Limb (tissue), 2 donors: ENCODE measurements around the gene VAPA.
"Not testable (repeated sequence)": the region's sequence is repeated elsewhere in the genome, so short reads cannot be mapped to it uniquely, and the experiment has no call there.

Experiments
- DNase-seq, 2 donors: peaks; one replicate each; pipeline ENCODE4 v3.0.0-alpha.2; 2016; ENCODE audit errors: extremely low spot score in 2 of 2

Gene VAPA

GRCh38 chr18:9886005-9886348, 27.8 kb upstream of the VAPA start:
- no peak for DNase-seq

GRCh38 chr18:9887992-9888391, 25.8 kb upstream of the VAPA start:
- DNase-seq = no peak

- no peak for DNase-seq
Observed at GRCh38 chr18:9890196-9890595, 23.6 kb upstream of the VAPA start.

GRCh38 chr18:9890957-9891356, 22.9 kb upstream of the VAPA start:
- DNase-seq = no peak

DNA sequence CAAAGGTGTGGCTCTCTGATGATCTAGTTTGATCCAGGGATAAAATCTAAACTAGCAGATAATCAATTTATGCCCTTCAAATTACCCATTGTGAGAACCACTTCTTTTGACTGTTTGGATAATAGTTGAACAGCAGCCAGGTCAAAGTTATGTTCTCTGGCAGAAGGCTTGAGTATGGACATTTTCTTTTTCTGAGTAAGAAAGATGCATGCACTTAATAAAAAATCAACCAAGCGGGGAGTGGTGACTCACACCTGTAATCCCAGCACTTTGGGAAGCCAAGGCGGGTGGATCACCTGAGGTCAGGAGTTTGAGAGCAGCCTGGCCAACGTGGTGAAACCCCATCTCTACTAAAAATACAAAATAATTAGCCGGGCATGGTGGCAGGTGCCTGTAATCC, 22.3 kb upstream of the VAPA start:
- not testable (repeated sequence) for DNase-seq

DNA sequence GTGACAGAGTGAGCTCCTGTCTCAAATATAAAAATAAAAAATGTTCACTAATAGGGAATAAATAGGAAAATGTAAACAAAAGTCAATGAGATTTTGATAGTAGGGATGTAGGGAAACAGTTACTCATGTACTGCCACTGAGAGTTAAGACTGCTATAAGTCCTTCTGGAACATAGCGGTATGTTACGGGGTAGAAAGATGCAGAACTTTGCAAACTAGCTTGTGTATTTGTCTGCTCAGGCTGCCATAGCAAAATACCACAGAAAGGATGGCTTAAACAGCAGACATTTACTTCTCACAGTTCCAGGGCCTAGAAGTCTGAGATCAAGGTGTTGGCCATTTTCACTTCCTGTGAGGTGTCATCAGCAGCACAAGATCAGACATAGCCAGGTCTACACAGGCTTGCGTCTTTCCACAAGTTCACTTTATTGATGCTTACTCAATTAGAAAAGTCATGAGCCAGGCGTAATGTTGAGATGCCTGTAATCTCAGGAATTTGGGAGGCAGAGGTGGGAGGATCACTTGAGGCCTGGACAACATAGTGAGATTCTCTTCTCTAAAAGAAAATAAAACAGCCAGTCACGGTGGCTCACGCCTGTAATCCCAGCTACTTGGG, 19.3 kb upstream of the VAPA start:
- DNase-seq = no peak

DNA sequence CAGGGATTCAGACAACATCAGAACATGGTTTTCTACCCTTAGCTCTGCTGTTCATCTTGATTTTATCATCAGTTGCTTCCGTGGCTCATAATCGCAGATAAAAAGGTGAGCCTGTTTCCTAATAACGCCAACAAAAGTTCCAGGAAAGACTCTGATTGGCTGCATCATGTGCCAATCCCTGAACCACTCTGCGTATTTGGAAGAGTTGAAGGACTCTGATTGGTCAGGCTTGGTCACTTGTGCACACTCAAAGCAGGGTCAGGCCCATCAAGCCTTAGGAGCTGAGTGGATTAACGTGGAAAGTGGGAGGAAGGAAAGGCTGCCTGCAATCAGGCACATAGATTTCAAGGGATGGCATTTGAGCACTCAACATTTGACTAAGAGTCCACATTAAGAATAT, 16.7 kb upstream of the VAPA start:
- DNase-seq = no peak

DNA sequence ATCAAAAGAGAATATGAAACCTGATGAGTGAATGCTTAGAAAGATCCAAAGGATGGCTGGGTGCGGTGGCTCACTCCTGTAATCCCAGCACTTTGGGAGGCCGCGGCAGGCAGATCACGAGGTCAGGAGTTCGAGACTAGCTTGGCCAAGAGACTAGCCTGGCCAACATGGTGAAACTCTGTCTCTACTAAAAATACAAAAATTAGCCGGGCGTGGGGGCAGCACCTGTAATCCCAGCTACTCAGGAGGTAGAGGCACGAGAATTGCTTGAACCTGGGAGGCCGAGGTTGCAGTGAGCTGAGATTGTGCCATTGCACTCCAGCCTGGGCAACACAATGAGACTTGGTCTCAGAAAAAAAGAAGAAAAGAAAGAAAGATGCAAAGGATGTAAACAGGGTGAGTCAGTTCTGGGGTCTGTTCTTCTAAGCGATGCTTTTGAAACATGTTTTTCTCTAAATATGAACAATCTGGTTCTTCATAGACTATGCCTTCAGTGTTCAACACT, 16.0 kb upstream of the VAPA start:
- not testable (repeated sequence) for DNase-seq

DNA sequence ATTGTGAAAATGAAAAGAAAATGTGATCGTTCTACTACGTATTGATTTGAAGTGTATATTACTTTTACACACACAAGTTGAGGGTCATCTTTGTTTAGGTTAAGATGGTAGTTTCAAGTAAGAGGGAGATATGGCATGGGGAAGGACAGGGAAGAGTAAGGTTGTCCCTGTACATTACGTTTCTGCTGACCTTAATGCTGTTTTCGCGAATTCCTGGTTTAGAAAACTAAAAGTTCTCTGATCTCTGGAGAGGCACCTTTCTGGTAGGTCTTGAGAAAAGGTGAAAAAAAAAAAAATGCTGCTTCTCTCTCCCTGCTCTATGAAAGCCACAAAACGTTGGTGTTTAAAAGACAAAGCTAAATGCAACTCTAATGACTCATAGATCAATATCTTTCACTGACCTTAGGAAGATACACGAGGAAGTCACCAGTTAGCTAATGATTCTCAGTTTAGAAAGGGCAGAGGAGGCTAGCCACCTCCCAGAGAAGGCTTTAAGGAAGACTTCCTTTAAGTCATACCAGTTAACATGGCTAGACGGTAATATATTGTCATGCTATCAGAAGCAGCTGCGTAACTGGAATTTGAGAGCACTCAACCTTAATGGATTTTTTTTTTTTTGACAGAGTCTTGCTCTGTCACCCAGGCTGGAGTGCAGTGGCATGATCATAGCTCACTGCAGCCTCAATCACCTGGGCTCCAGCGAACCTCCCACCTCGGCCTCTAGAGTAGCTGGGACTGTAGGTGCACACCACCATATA, 14.8 kb upstream of the VAPA start:
- no peak for DNase-seq

DNA sequence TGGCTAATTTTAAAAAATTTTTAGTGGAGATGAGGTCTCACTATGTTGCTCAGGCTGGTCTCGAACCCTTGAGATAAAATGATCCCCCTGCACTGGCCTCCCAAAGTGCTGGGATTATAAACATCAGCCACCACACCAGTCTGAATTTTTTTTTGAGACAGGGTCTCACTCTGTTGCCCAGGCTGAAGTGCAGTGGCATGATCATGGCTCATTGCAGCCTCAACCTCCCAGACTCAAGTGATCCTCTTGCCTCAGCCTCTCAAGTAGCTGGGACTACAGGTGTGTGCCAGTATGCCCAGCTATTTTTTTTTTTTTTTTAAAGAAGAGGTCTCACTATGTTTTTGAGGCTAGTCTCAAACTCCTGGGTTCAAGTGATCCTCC, 14.3 kb upstream of the VAPA start:
- not testable (repeated sequence) for DNase-seq

- no peak for DNase-seq
Observed at GRCh38 chr18:9900699-9901098, 13.1 kb upstream of the VAPA start.

DNA sequence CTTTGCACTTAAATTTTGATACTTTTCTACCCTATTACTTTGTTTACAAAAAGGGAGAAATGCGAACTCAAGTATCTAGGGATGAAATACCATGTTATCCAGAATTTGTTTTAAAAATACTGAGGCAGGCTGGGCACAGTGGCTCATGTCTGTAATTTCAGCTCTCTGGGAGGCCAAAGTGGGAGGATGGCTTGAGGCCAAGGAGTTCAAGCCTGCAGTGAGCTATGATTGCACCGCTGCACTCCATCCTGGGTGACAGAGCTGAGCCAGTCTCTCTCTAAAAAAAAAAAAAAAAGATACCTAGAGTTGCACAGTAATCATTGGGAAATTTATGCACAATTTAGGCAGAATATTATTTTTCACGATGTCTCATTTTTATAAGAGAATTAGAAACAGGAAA, 12.4 kb upstream of the VAPA start:
- DNase-seq = no peak

GRCh38 chr18:9902264-9902663, 11.6 kb upstream of the VAPA start:
- not testable (repeated sequence) for DNase-seq

- DNase-seq = no peak
Observed at GRCh38 chr18:9902832-9903231, 11.0 kb upstream of the VAPA start.

GRCh38 chr18:9905401-9905922, 8.4 kb upstream of the VAPA start:
- DNase-seq = no peak

GRCh38 chr18:9906481-9906880, 7.3 kb upstream of the VAPA start:
- no peak for DNase-seq

GRCh38 chr18:9907867-9908266, 5.9 kb upstream of the VAPA start:
- DNase-seq = no peak

- no peak for DNase-seq
Observed at GRCh38 chr18:9910071-9910470, 3.7 kb upstream of the VAPA start.

- DNase-seq = no peak
Observed at GRCh38 chr18:9910661-9911060, 3.2 kb upstream of the VAPA start.

- DNase-seq = no peak
Observed at GRCh38 chr18:9911226-9911625, 2.6 kb upstream of the VAPA start.

GRCh38 chr18:9912285-9912684, 1.5 kb upstream of the VAPA start:
- not testable (repeated sequence) for DNase-seq

- DNase-seq = no peak
Observed at GRCh38 chr18:9913151-9913525, 678 bp upstream of the VAPA start.

- DNase-seq = no peak
Observed at GRCh38 chr18:9914334-9914583, 443 bp downstream of the VAPA start.
